Endodermal cell (in vitro differentiated cells): ENCODE data around the gene CCDC9B. TPM values are rescaled to one million over a fixed set of nuclear protein-coding genes. Genes with fewer than 3 reads are reported as not detected.

Experiments
- DNase-seq: peaks from one replicate; pipeline ENCODE4 v3.0.0-alpha.2; 2017
- H3K27ac ChIP-seq: 2 replicates; pipeline ENCODE4 v1.5.1; 2013; ENCODE audit warnings: mild to moderate bottlenecking, low read depth, low read length, moderate library complexity
- H3K27me3 ChIP-seq: 2 replicates; pipeline ENCODE4 v1.6.1; 2013; ENCODE audit warnings: mild to moderate bottlenecking, low read length, moderate library complexity; ENCODE audit not compliant: insufficient read depth, control insufficient read depth, poor library complexity, severe bottlenecking
- H3K36me3 ChIP-seq: 2 replicates; pipeline ENCODE4 v1.7.0; 2013; ENCODE audit warnings: mild to moderate bottlenecking, low read length, moderate library complexity; ENCODE audit not compliant: control insufficient read depth, insufficient read depth
- H3K4me1 ChIP-seq: one replicate; pipeline ENCODE4 v1.7.0; 2013; ENCODE audit warnings: low read length; ENCODE audit not compliant: control insufficient read depth, insufficient read depth
- H3K4me3 ChIP-seq: 2 replicates; pipeline ENCODE4 v1.5.1; 2013; ENCODE audit warnings: mild to moderate bottlenecking, low read length, moderate library complexity
- H3K9ac ChIP-seq: 2 replicates; pipeline ENCODE4 v1.6.1; 2013; ENCODE audit warnings: mild to moderate bottlenecking, low read length, moderate library complexity; ENCODE audit not compliant: poor library complexity, severe bottlenecking; ENCODE audit errors: extremely low read depth
- H3K9me3 ChIP-seq: 2 replicates; pipeline ENCODE4 v1.6.1; 2013; ENCODE audit warnings: mild to moderate bottlenecking, low read length, moderate library complexity; ENCODE audit not compliant: control insufficient read depth
- H3K27ac Mint-ChIP-seq: 2 replicates; pipeline ENCODE4 v1.8.0; 2020; ENCODE audit warnings: mixed read lengths
- H3K27me3 Mint-ChIP-seq: 2 replicates; pipeline ENCODE4 v1.8.0; 2021; ENCODE audit warnings: mild to moderate bottlenecking, mixed read lengths; ENCODE audit not compliant: insufficient read depth
- H3K36me3 Mint-ChIP-seq: 2 replicates; pipeline ENCODE4 v1.8.0; 2020; ENCODE audit warnings: low read depth, mixed read lengths
- H3K4me1 Mint-ChIP-seq: 2 replicates; pipeline ENCODE4 v1.8.0; 2020; ENCODE audit warnings: mixed read lengths
- H3K4me3 Mint-ChIP-seq: 2 replicates; pipeline ENCODE4 v1.8.0; 2020; ENCODE audit warnings: mild to moderate bottlenecking, moderate library complexity, mixed read lengths
- H3K9me3 Mint-ChIP-seq: 2 replicates; pipeline ENCODE4 v1.8.0; 2020; ENCODE audit warnings: mild to moderate bottlenecking, mixed read lengths
- WGBS, 2 experiments: methylation state at CpG; one replicate each; pipeline versions ENCODE4 v1.1.5 to v1.1.7; 2013; ENCODE audit warnings: missing lambda C conversion rate in 2 of 2, mixed read lengths in 1 of 2; ENCODE audit not compliant: insufficient coverage in 1 of 2, insufficient read length in 1 of 2; 5-methylcytosine and 5-hydroxymethylcytosine counted together
- total RNA-seq, 2 donors: library from RNA; stranded (reverse); fragmentation: NEBNext Ultra II Directional in 1 of 2; extraction: Animal tissue kit (Norgen Biotek cat#: 25700) in 1 of 2; gene quantifications; 2 replicates in 1 of 2; 3 replicates in 1 of 2; pipeline ENCODE4 v1.2.1, GENCODE V29; 2021
- TF ChIP-seq, protein P1 (sequence below): fragments of 200-600 bp; sonication (generic); conservative IDR thresholded peaks from 2 replicates; pipeline ENCODE4 v1.5.0; 2021; ENCODE audit warnings: antibody characterized with exemption, mild to moderate bottlenecking

Gene CCDC9B
- total RNA-seq, 2 donors from 2014 or later, result 0.15 to 0.42 TPM

- TF ChIP-seq, protein P1, sequence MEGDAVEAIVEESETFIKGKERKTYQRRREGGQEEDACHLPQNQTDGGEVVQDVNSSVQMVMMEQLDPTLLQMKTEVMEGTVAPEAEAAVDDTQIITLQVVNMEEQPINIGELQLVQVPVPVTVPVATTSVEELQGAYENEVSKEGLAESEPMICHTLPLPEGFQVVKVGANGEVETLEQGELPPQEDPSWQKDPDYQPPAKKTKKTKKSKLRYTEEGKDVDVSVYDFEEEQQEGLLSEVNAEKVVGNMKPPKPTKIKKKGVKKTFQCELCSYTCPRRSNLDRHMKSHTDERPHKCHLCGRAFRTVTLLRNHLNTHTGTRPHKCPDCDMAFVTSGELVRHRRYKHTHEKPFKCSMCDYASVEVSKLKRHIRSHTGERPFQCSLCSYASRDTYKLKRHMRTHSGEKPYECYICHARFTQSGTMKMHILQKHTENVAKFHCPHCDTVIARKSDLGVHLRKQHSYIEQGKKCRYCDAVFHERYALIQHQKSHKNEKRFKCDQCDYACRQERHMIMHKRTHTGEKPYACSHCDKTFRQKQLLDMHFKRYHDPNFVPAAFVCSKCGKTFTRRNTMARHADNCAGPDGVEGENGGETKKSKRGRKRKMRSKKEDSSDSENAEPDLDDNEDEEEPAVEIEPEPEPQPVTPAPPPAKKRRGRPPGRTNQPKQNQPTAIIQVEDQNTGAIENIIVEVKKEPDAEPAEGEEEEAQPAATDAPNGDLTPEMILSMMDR, result no peak
- Mint-ChIP-seq H3K9me3 (no peaks in the 10 kb centered on the region), H3K27ac (no peak overlapping the region), H3K4me3 (no peak overlapping the region), H3K4me1 (no peaks in the 10 kb centered on the region), H3K27me3 (peaks cover 57% of the 10 kb centered on the region), H3K36me3 (no peaks in the 10 kb centered on the region)
- Histone ChIP-seq H3K27ac (no peak overlapping the region), H3K9me3 (no peaks in the 10 kb centered on the region), H3K4me1 (no peaks in the 10 kb centered on the region), H3K27me3 (peaks cover 45% of the 10 kb centered on the region), H3K9ac (no peak overlapping the region), H3K36me3 (no peaks in the 10 kb centered on the region), H3K4me3 (no peak overlapping the region)
- DNase-seq, result no peak
- whole genome bisulfite sequencing, 2 experiments, result 94 to 97% methylated on average over 4 to 5 of the region's 5 CpGs
These were observed 26.6 kb upstream of the CCDC9B start for GRCh38 chr15:40367371-40367685.

GRCh38 chr15:40366457-40367370 lies 26.0 kb upstream of the CCDC9B start:
- no peaks in the 10 kb centered on the region for H3K4me1 ChIP-seq
- no peak overlapping the region for H3K4me3 ChIP-seq
- Mint-ChIP-seq H3K27me3 (peaks cover 63% of the 10 kb centered on the region), H3K9me3 (no peaks in the 10 kb centered on the region), H3K4me3 (no peak overlapping the region), H3K4me1 (no peaks in the 10 kb centered on the region), H3K36me3 (no peaks in the 10 kb centered on the region), H3K27ac (no peak overlapping the region)
- peak; percentile 38 for DNase-seq
- peaks cover 51% of the 10 kb centered on the region for H3K27me3 ChIP-seq
- TF ChIP-seq, protein P1, result no peak
- H3K36me3 ChIP-seq, result no peaks in the 10 kb centered on the region
- H3K9me3 ChIP-seq, result no peaks in the 10 kb centered on the region
- H3K9ac ChIP-seq, result no peak overlapping the region
- no peak overlapping the region for H3K27ac ChIP-seq
- 94 to 96% methylated on average over 10 to 14 of the region's 14 CpGs for whole genome bisulfite sequencing, 2 experiments

- Mint-ChIP-seq H3K36me3 (no peaks in the 10 kb centered on the region), H3K27me3 (peaks cover 68% of the 10 kb centered on the region), H3K4me1 (no peaks in the 10 kb centered on the region), H3K27ac (no peak overlapping the region), H3K4me3 (no peak overlapping the region), H3K9me3 (no peaks in the 10 kb centered on the region)
- TF ChIP-seq, protein P1, result no peak
- no peaks in the 10 kb centered on the region for H3K9me3 ChIP-seq
- H3K27me3 ChIP-seq, result peaks cover 60% of the 10 kb centered on the region
- no peaks in the 10 kb centered on the region for H3K36me3 ChIP-seq
- H3K4me1 ChIP-seq, result no peaks in the 10 kb centered on the region
- H3K9ac ChIP-seq, result no peak overlapping the region
- no peak overlapping the region for H3K27ac ChIP-seq
- DNase-seq, result peak; percentile 37
- H3K4me3 ChIP-seq, result no peak overlapping the region
- 88 to 90% methylated on average over 9 to 11 of the region's 11 CpGs for WGBS, 2 experiments
These were observed 25.1 kb upstream of the CCDC9B start for GRCh38 chr15:40365624-40366456.
